Activated T-cell treated with anti-CD3 and anti-CD28 coated beads for 24 hours (primary cell): ENCODE measurements around the gene GMPPA.

Experiments
- DNase-seq: peaks from one replicate; pipeline ENCODE4 v3.0.0-alpha.2; 2020; ENCODE audit warnings: low read depth

The GMPPA gene

DNA sequence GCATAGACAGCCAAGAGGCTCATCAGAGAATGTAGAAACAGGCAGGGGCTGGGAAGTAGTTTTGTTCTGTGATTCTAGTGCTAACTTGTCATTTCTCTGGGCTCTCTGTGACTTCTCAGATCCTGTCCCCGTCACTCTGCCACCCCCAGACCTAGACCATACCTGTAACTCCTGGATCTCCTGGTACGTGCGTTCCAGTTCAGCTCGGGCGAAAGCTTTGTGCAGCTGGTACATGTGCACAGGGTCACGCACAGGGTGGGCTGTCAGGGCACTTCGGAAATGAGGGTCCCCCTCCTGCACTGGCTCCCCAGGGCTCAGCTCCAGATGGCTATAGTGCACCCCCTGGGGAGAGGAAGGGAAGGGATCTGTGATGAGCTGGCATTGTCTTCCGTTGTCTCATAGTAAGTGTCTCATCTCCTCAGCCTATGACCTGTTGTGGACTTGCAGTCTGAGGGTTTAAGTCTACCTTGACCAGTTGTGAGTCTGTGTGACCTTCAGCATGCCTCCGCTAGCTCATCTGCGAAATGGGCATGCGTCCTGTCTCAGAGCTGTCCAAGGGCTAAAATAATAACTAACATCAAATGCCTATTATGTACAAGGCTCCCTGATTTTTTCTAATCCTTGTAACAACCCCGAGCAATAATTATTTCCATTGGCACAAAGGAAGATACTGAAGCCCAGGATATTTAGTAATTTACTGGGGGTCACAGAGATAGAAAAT is 42.3 kb downstream of the GMPPA start:
- DNase-seq, result no peak

GRCh38 chr2:219541611-219542180 is 43.0 kb downstream of the GMPPA start:
- DNase-seq, result peak; percentile 73

DNA sequence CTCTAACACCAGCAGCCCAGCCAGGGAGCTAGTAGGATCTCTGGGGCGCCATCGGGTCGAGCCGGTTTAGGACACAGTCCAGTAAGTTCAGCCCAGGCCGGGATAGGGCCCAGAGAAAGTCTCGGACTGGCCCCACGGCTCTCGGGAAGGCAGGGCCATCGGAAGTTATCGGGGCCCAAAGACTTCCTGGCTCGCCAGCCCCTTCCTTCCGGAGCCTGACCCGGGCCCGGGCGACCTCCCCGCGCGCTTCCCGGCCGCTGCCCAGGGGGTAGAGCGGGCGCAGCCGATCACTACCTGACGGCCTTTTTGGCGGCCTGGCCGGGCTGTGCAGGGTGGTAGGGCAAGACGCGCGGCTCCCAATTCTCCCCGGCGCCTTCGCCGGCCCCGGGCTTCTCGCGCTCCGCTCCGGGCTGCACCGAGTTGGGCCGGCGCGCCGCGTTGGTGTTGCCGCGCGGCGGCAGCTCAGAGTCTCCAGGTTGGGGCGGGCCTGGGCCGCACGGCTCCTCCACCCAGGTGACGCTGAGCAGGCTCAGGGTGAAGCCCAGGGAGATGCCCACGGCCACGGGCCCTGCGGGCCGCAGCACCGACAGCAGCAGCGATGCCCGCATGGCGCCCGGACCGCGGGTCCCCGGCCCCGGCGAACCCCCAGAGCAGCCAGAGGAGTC is 44.4 kb downstream of the GMPPA start:
- DNase-seq, result no peak

DNA sequence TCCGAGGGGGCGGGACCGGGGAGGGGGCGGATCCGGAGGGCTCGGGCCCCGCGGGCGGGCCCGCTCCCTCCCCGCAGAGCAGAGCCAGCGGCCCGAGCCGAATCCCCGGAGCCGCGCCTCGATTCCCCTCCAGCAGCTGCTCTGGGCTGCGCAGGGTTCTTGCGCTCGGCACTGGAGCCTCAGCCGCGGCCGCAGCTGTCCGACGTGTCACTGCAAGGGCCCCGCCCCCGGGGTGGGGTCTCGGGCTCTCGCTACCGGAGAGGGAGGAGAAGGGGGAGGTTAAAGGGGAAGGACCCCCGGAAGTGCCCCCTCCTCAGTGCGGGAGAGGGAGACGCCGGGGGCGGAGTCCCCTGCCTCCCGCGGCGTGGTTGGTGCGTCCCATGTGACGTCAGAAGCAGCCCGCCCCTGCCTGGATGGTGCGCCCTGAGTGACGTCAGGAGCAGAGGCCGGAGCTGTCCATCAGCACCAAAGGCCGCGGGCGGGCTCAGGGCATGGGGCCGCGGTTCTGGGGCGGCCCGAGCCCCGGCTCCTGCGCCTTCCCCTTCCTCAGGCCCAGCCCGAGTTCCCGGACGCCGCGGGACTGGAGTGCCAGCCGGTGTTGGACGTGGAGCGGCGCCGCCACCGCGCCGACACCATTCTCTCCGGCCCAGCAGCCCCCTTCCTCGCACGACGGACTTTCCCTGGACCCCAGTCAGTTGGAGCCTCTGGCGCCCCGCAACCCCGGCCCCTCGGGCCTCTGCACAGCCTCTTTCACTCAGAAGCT is 45.1 kb downstream of the GMPPA start, which contains the start of the genes CHPF and TMEM198:
Gene CHPF, minus strand, starts transcription at position 214 of the 763 bp plus-strand sequence. CDS start 271 bp downstream, outside the sequence.
Gene TMEM198, plus strand, starts transcription at position 433 of the 763 bp plus-strand sequence. CDS start 700 bp downstream, outside the sequence.
- DNase-seq, result peak; percentile 92

- no peak for DNase-seq
These were observed 45.9 kb downstream of the GMPPA start for GRCh38 chr2:219544567-219544966.

- DNase-seq, result no peak
These were observed 46.7 kb downstream of the GMPPA start for GRCh38 chr2:219545295-219545942.

DNA sequence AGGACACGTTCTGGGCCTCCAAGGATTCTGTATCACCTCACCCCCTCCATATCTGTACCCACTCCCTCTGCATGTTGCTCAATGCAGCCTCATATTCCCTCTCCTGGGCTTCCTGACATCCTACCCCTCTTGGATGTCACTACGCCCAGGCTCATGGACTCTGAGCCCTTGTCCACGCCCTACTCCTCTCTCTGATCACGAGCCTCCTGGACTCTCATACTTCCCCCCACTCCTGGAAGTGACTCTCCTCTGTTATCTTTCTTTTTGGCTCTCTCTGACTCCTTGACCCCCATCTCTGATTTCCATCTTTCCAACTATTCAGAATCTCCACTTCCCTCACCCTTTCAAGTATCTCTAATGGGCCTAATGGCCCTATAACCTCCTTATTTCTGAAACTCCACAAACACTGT is 47.3 kb downstream of the GMPPA start:
- no peak for DNase-seq

DNA sequence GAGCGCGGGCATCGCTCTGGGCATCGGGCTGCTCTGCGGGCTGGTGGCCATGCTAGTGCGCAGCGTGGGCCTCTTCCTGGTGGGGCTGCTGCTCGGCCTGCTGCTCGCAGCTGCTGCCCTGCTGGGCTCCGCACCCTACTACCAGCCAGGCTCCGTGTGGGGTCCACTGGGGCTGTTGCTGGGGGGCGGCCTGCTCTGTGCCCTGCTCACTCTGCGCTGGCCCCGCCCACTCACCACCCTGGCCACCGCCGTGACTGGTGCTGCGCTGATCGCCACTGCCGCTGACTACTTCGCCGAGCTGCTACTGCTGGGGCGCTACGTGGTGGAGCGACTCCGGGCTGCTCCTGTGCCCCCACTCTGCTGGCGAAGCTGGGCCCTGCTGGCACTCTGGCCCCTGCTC is 48.9 kb downstream of the GMPPA start:
- no peak for DNase-seq

GRCh38 chr2:219548990-219549389 is 50.3 kb downstream of the GMPPA start:
- DNase-seq, result no peak

DNA sequence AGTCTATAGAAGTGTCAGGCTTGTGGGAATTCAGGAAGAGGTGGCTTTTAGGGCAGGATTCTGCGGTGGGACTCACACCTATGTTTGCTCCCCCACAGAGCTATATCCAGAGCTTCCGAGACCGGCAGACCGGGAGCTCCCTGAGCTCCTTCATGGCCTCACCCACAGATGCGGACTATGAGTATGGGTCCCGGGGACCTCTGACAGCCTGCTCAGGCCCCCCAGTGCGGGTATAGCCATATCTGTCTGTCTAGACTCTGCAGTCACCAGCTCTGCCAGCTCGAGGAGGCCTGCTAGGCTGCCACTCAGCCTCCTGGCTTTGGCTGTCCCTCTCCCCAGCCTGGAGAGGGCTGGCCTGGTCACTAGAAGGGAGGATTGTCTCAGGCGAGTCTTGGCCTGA is 50.9 kb downstream of the GMPPA start:
- no peak for DNase-seq

GRCh38 chr2:219551441-219552381 is 53.0 kb downstream of the GMPPA start:
- DNase-seq, result no peak

- DNase-seq, result peak; percentile 73
These were observed 53.9 kb downstream of the GMPPA start for GRCh38 chr2:219552382-219553167.

DNA sequence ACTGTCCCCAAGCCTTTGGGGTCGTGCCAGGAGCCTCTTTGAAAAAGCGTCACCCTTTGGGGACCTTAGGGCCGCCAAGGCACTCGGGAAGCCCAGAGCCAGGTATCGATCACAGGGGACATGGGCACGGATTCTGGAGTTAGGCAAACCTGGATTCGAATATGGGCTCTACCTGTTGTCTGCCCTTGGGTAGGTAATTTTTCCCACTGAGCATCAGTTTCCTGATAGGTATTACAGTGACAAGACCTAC is 54.4 kb downstream of the GMPPA start:
- no peak for DNase-seq

DNA sequence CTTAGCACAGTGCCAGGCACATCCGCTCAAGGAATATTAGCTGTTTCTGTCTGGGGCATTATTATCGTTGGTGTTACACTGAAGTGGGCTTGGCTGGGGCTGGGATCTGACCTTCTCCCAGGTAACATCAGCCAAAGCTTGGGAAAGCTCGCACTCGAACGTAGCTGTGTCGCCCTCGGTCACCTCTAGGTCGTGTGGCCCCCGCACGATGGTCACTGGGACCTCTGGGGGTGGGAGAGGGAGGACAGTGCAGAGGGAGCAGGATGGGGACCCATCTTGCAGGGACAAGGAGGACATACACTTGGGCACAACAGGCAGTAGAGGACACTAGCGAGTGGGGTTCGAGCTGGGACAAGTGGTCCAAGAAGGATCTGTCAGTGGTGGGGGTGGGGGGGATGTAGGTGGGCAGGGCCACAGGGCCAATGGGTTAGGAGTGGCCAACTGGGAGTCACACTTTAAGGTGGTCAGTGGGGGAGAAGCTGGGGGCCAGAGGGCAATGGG is 54.8 kb downstream of the GMPPA start:
- DNase-seq, result no peak

GRCh38 chr2:219554350-219554749 is 55.7 kb downstream of the GMPPA start:
- DNase-seq, result no peak

- DNase-seq, result no peak
These were observed 57.3 kb downstream of the GMPPA start for GRCh38 chr2:219555956-219556355.

GRCh38 chr2:219556413-219556812 is 57.7 kb downstream of the GMPPA start:
- DNase-seq, result no peak
